Glutamatergic neuron (in vitro differentiated cells): ENCODE measurements around the gene ELOVL5. TPM values are rescaled to one million over a fixed set of nuclear protein-coding genes. Genes with fewer than 3 reads are reported as not detected.

Experiments
- DNase-seq: peaks from one replicate; pipeline ENCODE4 v3.0.0; 2022
- H3K27ac Mint-ChIP-seq: one replicate; pipeline ENCODE4 v1.8.0; 2020; ENCODE audit warnings: mild to moderate bottlenecking, mixed read lengths, inconsistent platforms; ENCODE audit not compliant: unreplicated experiment
- H3K27me3 Mint-ChIP-seq: one replicate; pipeline ENCODE4 v1.8.0; 2020; ENCODE audit warnings: mild to moderate bottlenecking, moderate library complexity, mixed read lengths, inconsistent platforms; ENCODE audit not compliant: unreplicated experiment
- H3K36me3 Mint-ChIP-seq: one replicate; pipeline ENCODE4 v1.8.0; 2020; ENCODE audit warnings: mild to moderate bottlenecking, mixed read lengths, inconsistent platforms; ENCODE audit not compliant: unreplicated experiment
- H3K4me1 Mint-ChIP-seq: one replicate; pipeline ENCODE4 v1.8.0; 2020; ENCODE audit warnings: mild to moderate bottlenecking, low read depth, mixed read lengths, inconsistent platforms; ENCODE audit not compliant: unreplicated experiment
- H3K4me3 Mint-ChIP-seq: one replicate; pipeline ENCODE4 v1.8.0; 2020; ENCODE audit warnings: mild to moderate bottlenecking, mixed read lengths, inconsistent platforms; ENCODE audit not compliant: unreplicated experiment
- H3K9me3 Mint-ChIP-seq: one replicate; pipeline ENCODE4 v1.8.0; 2020; ENCODE audit warnings: mild to moderate bottlenecking, moderate library complexity, mixed read lengths, inconsistent platforms; ENCODE audit not compliant: unreplicated experiment
- total RNA-seq: library from RNA; stranded (reverse); fragmentation: NEBNext Ultra II Directional; extraction: Animal tissue kit (Norgen Biotek cat#: 25700); gene quantifications from one replicate; pipeline ENCODE4 v1.2.1, GENCODE V29; 2021; ENCODE audit not compliant: unreplicated experiment
- TF ChIP-seq, protein P1 (sequence below): fragments of 200-600 bp; sonication (generic); IDR thresholded peaks from one replicate; pipeline ENCODE4 v1.5.0; 2021; ENCODE audit not compliant: partially characterized antibody, unreplicated experiment

Gene ELOVL5
- total RNA-seq, 1 donor from 2014 or later, result 97.2 TPM

DNA sequence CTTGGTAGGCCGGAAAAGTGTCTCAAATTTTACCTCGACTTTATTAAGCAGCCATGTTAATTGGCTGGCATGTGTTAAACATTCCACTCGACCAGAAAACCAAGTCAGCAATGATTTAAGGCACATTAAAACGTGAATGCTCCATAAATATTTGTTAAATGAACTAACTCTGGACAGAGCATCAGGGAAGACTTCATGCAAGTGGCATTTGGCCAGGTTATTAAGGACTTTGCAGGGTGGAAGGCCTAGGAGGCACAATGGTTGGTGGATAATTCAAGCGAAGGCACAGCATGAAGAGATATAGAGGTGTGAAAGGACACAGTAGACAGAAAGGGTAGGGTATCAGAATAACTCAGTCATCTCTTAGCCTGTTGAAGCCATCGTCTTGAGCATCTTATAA is 23.0 kb downstream of the ELOVL5 start:
- no peaks in the 10 kb centered on the region for H3K36me3 Mint-ChIP-seq
- DNase-seq, result no peak

DNA sequence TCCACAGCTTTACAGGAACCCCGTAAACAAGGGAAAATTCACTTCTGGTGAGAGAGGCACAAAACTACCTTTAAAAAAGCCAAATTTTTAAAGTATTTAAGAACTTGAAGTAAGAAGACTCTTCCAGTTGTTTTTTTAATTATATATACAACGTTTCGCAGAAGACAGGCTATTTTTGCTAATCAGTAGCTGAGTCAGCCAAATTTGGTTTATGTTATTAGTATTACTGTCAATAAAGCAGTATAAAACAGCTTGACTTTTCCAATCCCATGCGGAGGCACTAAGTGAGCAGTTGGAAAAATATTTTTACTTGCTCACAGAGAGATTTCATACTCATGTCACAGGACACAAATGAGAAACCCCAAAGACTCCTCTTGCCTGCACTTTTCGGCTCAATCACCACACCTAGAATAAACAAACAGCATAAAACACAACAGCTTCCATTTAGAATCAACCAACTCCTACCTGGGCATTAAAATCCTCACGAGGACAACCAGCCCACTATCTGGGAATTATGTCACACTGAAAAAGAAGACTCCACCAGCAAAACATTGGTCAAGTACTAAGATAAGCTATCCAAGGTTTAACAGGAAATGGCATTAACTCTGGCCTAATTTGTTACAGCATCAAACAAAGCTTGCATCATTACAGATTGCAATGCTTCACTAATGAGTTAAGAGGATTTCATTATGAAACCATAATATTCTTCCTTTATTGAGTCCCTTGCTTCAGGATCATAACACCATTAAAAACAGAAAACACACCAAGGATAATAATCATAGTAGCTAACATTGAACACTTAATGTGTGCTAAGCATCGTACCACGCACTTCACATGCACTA is 26.3 kb downstream of the ELOVL5 start:
- no peak for DNase-seq
- Mint-ChIP-seq H3K4me1 (peaks cover 18% of the 10 kb centered on the region), H3K27ac (no peak overlapping the region), H3K9me3 (peaks cover 3% of the 10 kb centered on the region), H3K36me3 (no peaks in the 10 kb centered on the region), H3K27me3 (peaks cover under 1% of the 10 kb centered on the region), H3K4me3 (no peak overlapping the region)
- TF ChIP-seq, protein P1, sequence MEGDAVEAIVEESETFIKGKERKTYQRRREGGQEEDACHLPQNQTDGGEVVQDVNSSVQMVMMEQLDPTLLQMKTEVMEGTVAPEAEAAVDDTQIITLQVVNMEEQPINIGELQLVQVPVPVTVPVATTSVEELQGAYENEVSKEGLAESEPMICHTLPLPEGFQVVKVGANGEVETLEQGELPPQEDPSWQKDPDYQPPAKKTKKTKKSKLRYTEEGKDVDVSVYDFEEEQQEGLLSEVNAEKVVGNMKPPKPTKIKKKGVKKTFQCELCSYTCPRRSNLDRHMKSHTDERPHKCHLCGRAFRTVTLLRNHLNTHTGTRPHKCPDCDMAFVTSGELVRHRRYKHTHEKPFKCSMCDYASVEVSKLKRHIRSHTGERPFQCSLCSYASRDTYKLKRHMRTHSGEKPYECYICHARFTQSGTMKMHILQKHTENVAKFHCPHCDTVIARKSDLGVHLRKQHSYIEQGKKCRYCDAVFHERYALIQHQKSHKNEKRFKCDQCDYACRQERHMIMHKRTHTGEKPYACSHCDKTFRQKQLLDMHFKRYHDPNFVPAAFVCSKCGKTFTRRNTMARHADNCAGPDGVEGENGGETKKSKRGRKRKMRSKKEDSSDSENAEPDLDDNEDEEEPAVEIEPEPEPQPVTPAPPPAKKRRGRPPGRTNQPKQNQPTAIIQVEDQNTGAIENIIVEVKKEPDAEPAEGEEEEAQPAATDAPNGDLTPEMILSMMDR, result no peak

More for the DNA sequence above, 23.0 kb downstream of the ELOVL5 start:
- H3K27ac Mint-ChIP-seq, result no peak overlapping the region
- H3K4me3 Mint-ChIP-seq, result no peak overlapping the region
- H3K27me3 Mint-ChIP-seq, result peaks cover 2% of the 10 kb centered on the region
- TF ChIP-seq, protein P1, result no peak
- peaks cover 23% of the 10 kb centered on the region for H3K4me1 Mint-ChIP-seq
- H3K9me3 Mint-ChIP-seq, result peaks cover 3% of the 10 kb centered on the region

DNA sequence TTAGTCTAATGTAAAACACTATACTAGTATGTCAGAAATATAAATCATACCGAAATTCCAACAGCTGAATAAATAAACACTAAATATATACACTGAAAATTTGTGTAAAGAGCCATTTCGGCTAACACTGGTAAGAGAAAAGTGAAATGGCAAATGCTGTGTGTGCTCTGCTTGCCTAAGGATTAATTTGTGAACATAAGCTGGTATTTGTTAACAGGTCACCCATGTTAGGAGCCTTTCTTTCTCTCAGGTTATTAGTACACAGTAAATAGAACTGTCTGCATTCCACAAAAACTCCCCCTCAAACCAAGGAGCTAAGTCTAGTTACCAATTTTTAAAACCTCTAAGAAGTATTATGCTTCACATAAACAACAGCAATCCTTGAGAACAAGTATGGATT is 27.0 kb downstream of the ELOVL5 start:
- no peak overlapping the region for H3K27ac Mint-ChIP-seq
- H3K27me3 Mint-ChIP-seq, result peaks cover 1% of the 10 kb centered on the region
- no peak for DNase-seq
- no peak overlapping the region for H3K4me3 Mint-ChIP-seq
- TF ChIP-seq, protein P1, result no peak
- peaks cover 13% of the 10 kb centered on the region for H3K4me1 Mint-ChIP-seq
- H3K36me3 Mint-ChIP-seq, result no peaks in the 10 kb centered on the region
- H3K9me3 Mint-ChIP-seq, result peaks cover 1% of the 10 kb centered on the region

DNA sequence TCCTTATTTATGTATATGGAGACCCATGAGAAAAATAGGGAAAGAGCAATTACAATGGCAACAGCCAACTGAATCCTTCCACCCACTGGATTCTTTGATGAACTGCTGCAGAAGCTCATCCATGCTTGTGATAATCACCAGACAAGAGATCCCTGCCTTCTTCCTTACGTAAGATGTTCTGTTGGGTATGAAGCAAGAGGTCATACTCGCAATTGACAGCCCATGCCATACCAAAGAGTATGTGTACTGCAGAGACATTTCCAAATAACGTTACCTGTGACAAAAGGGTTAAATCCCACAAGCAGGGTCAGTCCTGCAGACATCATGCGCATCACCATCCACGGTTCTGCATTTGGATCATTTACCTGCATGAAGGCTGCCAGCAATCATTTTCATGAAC is 27.8 kb downstream of the ELOVL5 start:
- TF ChIP-seq, protein P1, result no peak
- H3K4me1 Mint-ChIP-seq, result peaks cover 18% of the 10 kb centered on the region
- peaks cover 1% of the 10 kb centered on the region for H3K9me3 Mint-ChIP-seq
- no peak overlapping the region for H3K4me3 Mint-ChIP-seq
- DNase-seq, result no peak
- H3K27me3 Mint-ChIP-seq, result peaks cover 1% of the 10 kb centered on the region
- H3K27ac Mint-ChIP-seq, result no peak overlapping the region
- H3K36me3 Mint-ChIP-seq, result no peaks in the 10 kb centered on the region

DNA sequence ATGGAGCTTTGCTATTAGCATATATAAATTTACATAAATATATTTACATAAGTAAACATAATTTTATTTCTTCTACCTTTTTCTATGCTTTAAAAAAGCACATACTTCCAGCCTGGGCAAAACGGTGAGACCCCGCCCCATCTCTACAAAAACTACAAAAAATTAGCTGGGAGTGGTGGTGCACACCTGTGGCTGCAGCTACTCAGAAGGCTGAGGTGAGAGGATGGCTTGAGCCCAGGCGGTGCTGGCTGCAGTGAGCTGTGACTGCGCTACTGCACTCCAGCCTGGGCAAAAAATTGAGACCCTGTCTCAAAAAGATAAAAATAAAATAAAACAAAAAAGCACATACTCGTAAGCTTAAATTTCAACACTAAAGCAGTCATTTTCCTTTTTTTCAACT is 30.3 kb downstream of the ELOVL5 start:
- no peaks in the 10 kb centered on the region for H3K36me3 Mint-ChIP-seq

More for the DNA sequence above, 30.3 kb downstream of the ELOVL5 start:
- H3K27me3 Mint-ChIP-seq, result peaks cover 1% of the 10 kb centered on the region
- TF ChIP-seq, protein P1, result no peak
- no peak overlapping the region for H3K4me3 Mint-ChIP-seq
- no peak for DNase-seq
- H3K9me3 Mint-ChIP-seq, result no peaks in the 10 kb centered on the region
- H3K4me1 Mint-ChIP-seq, result peaks cover 38% of the 10 kb centered on the region
- no peak overlapping the region for H3K27ac Mint-ChIP-seq
